ENCODE measurements around the gene NPAS3. TPM values are rescaled to one million over a fixed set of nuclear protein-coding genes. Genes with fewer than 3 reads are reported as not detected.
A peak's percentile ranks its signal among the peaks of the same experiment; 100 is the strongest.

Gene NPAS3
- total and polyA plus RNA-seq, 2 of the 13 experiments (the other 11 are each of a cell fraction or from before 2014, with no cell fraction given), result not detected

DNA sequence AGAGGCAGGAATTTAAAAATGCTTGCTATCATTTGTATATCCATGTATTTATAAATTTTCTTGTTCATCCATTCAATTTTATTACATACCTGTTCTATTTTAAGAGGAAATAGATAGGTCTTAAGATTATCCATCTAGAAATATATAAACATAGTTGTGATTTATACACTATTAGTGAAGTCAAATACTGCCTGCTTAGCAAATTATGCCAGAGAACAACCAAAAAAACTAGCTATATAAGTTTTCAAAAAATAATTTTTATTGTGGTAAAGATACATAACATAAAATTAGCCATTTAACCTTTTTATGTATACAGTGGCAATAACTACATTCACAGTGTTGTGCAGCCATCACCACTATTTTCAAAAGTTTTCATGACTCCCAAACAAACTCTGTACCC, 237.3 kb downstream of the NPAS3 start (continued):
- TF ChIP-seq ZNF33B (CRISPR knock-in tag; IDR thresholded peaks at IDR 0.05) (no peak), MATR3 (CRISPR knock-in tag; IDR thresholded peaks at IDR 0.05) (no peak), ZFP36L2 (CRISPR knock-in tag; IDR thresholded peaks at IDR 0.05) (no peak), TEAD2 (CRISPR knock-in tag; IDR thresholded peaks at IDR 0.05) (no peak), ESRRA (CRISPR knock-in tag; IDR thresholded peaks at IDR 0.05; ENCODE audit: low read depth) (no peak), HNRNPK (IDR thresholded peaks at IDR 0.05; ENCODE audit: low read depth, low read length, poor library complexity, severe bottlenecking) (peak; percentile 29), CHD2 (IDR thresholded peaks at IDR 0.05; ENCODE audit: low read depth, low read length) (no peak), JDP2 (CRISPR knock-in tag; IDR thresholded peaks at IDR 0.05; ENCODE audit: borderline replicate concordance) (no peak), TOE1 (CRISPR knock-in tag; IDR thresholded peaks at IDR 0.05) (no peak)
- TF ChIP-seq, protein P1, sequence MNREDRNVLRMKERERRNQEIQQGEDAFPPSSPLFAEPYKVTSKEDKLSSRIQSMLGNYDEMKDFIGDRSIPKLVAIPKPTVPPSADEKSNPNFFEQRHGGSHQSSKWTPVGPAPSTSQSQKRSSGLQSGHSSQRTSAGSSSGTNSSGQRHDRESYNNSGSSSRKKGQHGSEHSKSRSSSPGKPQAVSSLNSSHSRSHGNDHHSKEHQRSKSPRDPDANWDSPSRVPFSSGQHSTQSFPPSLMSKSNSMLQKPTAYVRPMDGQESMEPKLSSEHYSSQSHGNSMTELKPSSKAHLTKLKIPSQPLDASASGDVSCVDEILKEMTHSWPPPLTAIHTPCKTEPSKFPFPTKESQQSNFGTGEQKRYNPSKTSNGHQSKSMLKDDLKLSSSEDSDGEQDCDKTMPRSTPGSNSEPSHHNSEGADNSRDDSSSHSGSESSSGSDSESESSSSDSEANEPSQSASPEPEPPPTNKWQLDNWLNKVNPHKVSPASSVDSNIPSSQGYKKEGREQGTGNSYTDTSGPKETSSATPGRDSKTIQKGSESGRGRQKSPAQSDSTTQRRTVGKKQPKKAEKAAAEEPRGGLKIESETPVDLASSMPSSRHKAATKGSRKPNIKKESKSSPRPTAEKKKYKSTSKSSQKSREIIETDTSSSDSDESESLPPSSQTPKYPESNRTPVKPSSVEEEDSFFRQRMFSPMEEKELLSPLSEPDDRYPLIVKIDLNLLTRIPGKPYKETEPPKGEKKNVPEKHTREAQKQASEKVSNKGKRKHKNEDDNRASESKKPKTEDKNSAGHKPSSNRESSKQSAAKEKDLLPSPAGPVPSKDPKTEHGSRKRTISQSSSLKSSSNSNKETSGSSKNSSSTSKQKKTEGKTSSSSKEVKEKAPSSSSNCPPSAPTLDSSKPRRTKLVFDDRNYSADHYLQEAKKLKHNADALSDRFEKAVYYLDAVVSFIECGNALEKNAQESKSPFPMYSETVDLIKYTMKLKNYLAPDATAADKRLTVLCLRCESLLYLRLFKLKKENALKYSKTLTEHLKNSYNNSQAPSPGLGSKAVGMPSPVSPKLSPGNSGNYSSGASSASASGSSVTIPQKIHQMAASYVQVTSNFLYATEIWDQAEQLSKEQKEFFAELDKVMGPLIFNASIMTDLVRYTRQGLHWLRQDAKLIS (CRISPR knock-in tag; IDR thresholded peaks at IDR 0.05), result no peak

DNA sequence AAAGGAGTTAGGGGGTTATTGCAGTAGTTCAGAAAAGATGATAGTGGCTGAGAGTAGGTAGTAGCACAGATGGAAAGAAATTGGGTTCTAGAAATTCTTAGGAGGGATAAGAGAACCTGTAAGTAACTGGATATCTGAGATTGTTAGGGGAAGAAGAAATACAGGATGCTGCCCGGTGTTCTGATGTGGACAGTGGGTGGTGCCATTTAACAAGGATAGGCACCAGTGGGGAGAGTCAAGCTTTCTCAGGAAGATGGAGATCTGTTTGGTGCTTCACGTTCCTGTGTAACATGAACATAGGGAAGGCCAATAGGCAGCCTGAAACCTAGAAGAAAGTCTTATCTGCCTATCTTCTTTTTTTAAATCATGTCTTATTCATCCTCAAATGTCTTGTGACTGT, 245.9 kb downstream of the NPAS3 start:
- intact Hi-C loops (cut with micrococcal nuclease; ENCODE audit: unreplicated experiment) (no loop called here), in situ Hi-C loops (cut with HindIII; ENCODE audit: extremely low pct_ligation_motif_present, low pct_unique_long_range_greater_than_20kb) (no loop called here)
- DNase-seq (ENCODE audit: low spot score) (no peak), ATAC-seq (no peak), FAIRE-seq (no peak)
- Histone ChIP-seq H3K27me3 (ENCODE audit: control insufficient read depth in 1 of 2, insufficient read depth in 2 of 2, low read length in 2 of 2) (no peaks in the 10 kb centered on the region), H3K27ac (ENCODE audit: extremely low read length, insufficient read depth, low read length) (no peak overlapping the region), H3K36me3 (replicated peaks in 1 of 2; ENCODE audit: control insufficient read depth in 1 of 2, insufficient read depth in 2 of 2, low read length in 2 of 2) (no peaks in the 10 kb centered on the region), H3K79me2 (ENCODE audit: insufficient read depth, low read length) (no peaks in the 10 kb centered on the region), H3K9me3 (ENCODE audit: low read length) (peaks cover 36% of the 10 kb centered on the region), H3K4me2 (ENCODE audit: low read depth, low read length) (no peak overlapping the region), H3K9ac (ENCODE audit: insufficient read depth, low read depth, low read length) (no peak overlapping the region), H3K4me3 (replicated peaks in 1 of 3; ENCODE audit: insufficient read depth in 1 of 3, low read depth in 2 of 3, low read length in 3 of 3) (no peak overlapping the region), H2AFZ (ENCODE audit: low read length) (no peak overlapping the region), H3K4me1 (ENCODE audit: insufficient read depth, low read length) (no peaks in the 10 kb centered on the region), H4K20me1 (ENCODE audit: insufficient read depth, low read length) (no peaks in the 10 kb centered on the region)
- CTCF ChIA-PET (ENCODE audit: low intra/inter-chr PET ratio, low total read pairs), result no interaction called here
- no TSS peak for BruUV-seq (replicated peaks)
- no peak for TF ChIP-seq HNRNPL (IDR thresholded peaks at IDR 0.05; ENCODE audit: low read depth, low read length)
- no peak for TF ChIP-seq KAT8 (CRISPR knock-in tag; IDR thresholded peaks at IDR 0.05)
- TF ChIP-seq ZIK1 (CRISPR knock-in tag; IDR thresholded peaks at IDR 0.05; ENCODE audit: borderline replicate concordance, low read depth), result no peak
- peak; percentile 14; the same call in 1 of the 2 replicates for TF ChIP-seq STAG1 (CRISPR knock-in tag; IDR thresholded peaks at IDR 0.05)
- TF ChIP-seq, protein P2, sequence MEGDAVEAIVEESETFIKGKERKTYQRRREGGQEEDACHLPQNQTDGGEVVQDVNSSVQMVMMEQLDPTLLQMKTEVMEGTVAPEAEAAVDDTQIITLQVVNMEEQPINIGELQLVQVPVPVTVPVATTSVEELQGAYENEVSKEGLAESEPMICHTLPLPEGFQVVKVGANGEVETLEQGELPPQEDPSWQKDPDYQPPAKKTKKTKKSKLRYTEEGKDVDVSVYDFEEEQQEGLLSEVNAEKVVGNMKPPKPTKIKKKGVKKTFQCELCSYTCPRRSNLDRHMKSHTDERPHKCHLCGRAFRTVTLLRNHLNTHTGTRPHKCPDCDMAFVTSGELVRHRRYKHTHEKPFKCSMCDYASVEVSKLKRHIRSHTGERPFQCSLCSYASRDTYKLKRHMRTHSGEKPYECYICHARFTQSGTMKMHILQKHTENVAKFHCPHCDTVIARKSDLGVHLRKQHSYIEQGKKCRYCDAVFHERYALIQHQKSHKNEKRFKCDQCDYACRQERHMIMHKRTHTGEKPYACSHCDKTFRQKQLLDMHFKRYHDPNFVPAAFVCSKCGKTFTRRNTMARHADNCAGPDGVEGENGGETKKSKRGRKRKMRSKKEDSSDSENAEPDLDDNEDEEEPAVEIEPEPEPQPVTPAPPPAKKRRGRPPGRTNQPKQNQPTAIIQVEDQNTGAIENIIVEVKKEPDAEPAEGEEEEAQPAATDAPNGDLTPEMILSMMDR (CRISPR knock-in tag; IDR thresholded peaks at IDR 0.05), result peak; percentile 36
- WGBS (ENCODE audit: low lambda C conversion rate), result 1% methylated on average over 2 of the region's 2 CpGs
- POLR2A ChIA-PET, result no interaction called here

Data from HepG2 (cell line).